GM19351 (cell line): ENCODE data around the gene TSPAN5.

Experiments used
- ATAC-seq: cut with Tn5 transposase; IDR thresholded peaks from one replicate; pipeline ENCODE4 v1.9.1; 2021; ENCODE audit warnings: mild to moderate bottlenecking, moderate library complexity; ENCODE audit not compliant: unreplicated experiment

TSPAN5 gene

DNA sequence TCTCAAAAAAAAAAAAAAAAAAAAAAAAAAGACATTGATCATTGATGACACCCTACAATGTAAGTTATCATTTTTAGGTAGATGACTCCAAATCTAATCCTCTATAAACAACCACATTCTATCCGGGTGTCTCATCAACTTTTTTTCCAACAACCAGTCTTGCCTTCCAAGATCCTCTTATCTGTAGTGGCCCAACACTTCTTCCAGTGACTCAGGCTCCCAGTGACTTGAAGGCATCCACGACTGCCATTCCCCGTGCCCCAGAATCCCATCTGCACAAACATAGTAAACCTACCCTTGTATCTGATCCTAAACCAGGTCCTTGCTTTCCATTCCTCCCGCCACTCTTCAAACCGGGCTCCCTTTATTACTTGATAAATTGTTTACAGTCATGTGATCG, 15.6 kb upstream of the TSPAN5 start:
- ATAC-seq: no peak

DNA sequence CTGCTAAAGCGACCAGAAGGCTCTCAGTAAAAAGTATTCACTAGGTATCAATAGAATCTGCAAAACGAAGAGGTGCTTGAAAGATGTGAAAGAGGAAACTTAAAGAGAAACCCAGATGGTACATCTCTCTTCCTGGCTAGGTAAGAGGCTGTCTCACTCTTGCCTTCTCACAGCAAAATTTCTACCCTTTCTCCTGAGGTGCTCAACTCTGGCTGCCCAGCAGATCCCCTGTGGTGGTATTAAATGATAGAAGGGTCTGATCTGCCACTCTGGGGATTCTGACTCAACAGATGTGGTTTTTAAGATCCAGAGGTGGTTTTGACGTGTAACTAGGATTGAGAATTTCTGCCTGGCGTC, 14.9 kb upstream of the TSPAN5 start:
- no peak for ATAC-seq

DNA sequence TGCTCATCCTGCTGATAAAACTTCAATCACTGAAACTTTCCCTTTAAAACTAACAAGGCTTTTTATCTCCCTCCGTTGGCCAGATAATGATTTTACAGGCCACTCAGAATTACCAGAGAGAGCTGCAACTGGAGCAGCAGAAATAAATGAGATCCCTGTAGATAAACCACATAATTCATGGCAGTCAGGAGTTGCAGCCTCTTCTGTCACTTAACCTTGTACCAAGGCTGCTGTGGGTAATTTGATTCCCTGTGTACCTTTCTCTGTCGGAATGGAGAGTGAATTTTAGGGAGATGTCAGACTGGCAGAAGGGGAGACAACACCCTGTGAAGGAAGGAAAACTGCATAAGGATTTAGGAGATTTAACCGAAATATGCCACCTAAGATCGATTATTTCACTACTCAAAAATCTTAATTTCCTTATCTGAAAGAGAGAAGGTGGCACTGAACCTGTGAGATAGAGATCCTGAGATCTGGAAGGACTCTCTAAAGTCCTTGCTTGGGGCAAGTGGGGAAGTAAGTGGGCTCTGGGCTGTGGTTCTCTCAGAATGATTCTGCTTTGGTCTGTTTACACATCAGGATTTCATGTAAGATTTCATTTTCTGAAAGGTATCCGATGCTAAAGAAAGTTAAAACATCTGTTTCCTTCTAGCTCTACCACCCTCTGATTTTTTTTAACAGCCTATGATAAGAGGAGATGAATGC, 14.3 kb upstream of the TSPAN5 start:
- no peak for ATAC-seq

DNA sequence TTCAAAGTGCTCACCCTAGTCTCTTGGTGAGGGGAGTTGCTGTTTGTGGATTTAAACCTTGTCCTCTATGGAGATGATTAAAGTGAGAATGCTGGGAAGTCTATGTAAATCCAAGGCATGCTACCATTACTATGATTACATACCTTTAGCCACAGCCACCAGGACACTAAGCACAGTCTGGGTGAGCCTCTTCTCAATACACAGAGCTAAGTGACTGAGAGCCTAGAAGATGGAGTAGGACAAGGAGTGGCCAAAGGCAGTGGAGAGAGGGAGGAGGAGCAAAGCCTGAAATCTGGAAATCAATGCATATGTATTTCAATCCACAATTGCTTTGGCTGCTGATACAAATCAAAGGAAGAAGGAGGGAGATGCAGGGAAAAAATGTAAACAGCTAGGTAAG, 12.7 kb upstream of the TSPAN5 start:
- no peak for ATAC-seq

DNA sequence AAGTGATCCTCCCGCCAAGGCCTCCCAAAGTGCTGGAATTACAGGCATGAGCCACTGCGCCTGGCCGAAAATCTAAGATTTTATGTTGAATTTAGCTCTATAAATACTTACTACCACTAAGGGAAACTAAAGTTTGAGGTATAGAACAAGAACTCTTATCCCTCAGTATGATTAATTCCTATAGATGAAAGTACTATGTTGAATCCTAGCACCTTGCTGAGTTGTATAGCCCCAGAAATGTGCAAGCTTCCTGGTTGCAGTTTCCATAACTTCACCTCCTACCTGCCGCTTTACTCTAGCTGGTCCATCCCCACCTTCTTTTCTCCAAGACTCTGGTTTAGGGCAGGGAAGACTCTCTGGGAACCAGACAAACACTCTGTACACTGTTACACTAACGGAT, 11.8 kb upstream of the TSPAN5 start:
- ATAC-seq: no peak

DNA sequence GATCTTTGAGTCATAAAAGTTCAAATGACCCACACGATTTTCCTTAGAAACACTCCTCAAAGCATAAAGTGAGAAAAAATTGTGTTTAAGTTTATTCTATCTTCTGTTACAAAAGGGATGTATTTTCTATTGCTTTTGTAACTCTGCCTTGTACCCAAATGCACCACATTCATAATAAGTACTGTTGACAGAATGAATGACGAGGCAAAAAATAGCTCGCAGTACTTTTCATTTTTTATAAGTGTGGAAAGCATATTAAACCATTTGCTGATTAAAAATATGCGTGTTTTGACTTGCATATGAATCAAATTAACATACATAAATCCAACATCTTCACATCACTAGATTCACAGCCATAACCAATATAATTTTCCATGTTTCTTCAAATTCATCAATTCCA, 11.2 kb upstream of the TSPAN5 start:
- ATAC-seq: no peak

DNA sequence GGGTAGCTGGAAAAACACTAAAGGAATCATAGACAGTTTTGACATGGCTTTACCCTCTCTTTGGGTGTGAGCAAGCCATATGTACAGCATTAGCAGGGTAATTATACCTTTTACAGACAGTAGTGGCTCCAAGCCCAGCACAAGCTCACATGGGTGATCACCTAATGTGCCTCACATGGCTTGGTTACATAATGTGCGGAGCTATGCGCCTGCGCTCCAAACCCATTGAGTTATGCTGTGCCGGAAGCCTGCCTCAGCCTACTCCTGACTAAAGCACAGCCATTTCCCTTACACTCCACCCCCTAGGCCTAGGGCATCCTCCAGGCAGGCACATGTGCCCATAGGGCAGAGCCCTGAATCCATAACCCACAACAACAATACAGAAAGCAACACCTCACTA, 6.5 kb upstream of the TSPAN5 start:
- ATAC-seq: no peak

DNA sequence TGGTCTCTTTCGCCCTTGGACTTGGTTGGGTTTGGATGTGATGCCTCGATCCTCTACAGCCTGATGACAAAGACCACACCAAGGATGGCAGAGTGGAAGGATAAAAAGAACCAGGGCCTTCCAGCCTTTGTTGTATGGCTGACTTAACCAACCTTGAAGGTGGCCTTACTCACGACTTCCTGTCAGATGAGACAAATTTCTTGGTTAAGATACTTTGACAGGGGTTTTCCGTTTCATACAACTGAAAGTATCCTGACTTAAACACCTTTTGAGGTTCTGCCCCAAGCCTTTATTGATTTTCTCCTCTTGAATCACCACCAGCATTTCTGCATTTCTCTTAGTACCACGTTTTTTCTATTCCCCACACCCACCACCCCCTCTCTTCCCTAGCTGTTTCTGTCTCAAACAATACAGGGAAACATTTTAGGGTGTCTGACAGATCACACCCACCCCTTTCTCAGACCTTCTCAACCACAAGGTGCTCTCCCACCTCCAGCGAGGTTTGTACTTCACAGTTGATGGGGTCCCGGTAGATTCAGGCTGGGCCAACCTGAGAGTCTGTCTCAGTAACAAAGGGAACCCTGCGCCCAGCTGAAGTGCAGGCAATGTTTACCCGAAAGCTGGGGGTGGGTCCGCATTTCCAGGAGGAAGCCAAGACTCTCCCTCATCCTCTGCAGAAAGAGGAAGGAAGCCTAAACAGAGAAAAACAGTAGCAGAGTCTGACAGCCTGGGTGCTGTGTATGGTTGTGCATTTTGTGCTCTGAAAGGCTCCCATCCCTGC, 5.0 kb upstream of the TSPAN5 start:
- ATAC-seq: peak; percentile 72

DNA sequence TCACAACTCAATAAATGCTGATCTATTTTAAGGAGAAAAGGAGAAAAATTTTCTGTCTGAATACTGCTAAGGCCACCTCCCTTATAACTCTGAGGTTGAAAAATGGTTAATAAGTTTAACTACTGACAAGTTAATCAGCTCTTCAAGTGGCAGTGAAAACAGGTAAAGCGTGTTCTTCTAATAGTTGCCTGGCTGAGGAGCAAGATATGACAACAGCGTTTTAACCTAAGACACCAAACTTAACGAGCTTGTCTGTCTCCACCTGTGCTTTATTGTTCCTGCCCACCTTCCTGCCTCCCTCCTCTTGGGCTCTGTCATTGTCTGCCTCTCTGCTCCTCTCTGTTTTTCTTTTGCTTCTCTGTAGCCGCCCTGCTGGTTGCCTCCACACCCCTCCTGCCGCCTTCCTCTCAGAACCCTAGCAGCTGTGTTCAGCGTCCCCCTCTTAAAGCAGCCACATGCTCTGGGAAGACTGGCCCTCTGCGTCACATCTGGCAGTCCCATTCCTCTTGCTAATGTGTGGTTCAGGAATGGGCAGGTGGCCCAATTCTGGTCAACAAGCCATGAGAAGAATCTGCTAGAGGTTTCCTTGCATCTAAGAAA, 4.3 kb upstream of the TSPAN5 start:
- no peak for ATAC-seq

DNA sequence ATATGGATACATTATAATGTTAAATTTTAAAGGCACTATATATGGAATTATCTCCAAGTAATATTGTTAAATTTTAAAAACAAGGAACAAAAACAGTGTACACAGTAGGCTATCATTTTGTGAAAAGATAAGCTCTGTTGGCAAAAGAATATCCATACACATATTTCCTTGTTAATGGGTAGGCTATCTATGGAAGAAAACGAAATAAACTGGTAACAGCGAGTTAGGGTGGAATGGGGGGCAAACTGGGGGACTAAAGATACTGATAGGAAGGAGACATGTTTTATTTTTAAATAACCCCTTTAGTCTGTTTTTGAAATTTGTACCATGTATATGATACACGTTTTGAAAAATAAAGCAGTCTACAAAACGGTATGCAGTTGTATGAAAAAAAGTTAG, 3.6 kb upstream of the TSPAN5 start:
- no peak for ATAC-seq

DNA sequence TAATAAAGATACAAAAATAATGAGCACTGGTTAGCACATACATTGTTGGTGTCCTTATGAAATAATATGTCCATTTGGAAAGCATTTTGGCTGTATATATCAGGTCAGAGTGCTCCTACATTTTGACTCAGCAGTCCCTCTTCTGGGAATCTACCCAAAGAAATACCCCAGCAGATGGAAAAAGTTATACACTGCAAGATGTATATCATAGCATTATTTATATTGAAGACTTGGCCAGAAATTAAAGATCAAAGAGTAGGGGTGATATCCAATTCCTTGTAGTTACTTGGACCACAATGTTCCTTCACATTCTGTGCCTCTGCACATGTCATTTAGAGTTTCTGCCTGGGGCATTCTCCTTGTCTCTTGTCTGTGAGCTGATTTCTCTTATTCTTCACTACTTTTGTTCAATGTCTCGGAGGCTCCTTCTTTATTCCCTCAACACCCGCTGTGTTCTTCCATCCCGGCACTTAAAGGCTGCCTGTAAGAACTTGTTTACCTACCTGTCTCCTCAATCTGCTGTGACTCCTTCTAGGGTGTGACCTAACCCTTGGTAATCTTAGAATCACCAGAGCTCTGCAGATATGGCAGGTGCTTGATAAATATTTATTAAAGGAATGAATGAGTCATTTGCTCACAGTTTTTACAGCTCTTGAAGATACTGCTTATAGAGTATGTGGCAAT, 3.1 kb upstream of the TSPAN5 start:
- ATAC-seq: no peak

DNA sequence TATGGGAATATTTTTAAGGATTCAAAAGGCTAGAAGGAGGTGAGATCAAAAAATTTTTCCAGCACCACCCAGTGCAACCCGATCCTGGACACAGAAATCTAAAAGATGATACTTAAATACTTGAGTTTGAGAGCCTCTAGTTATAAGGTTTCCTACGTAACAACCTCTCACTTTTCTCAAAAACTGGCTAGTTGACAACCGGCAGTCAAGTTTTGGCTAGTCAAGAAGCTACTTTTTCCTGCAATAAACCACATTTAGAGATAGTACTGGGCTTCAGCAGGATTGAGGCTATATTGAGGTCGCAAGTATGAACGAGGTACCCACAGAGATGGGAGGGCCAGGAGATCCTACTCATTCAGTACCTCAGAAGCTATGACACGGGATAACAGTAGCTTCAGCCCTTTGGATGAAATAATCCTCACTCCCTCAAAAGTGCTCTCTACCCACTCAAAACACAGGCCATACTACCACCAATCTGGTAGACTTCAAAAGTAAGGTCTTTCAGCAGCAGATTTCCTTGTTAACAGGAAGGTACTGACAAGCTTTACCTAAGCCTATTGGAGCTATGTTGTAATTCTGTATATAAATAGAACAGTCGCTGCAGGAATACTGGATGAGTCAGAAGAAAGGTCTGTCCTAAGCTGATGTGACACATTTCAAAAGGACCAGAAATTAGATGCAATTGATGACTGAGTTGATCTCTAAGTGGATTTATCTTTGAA, 1.5 kb upstream of the TSPAN5 start:
- no peak for ATAC-seq

DNA sequence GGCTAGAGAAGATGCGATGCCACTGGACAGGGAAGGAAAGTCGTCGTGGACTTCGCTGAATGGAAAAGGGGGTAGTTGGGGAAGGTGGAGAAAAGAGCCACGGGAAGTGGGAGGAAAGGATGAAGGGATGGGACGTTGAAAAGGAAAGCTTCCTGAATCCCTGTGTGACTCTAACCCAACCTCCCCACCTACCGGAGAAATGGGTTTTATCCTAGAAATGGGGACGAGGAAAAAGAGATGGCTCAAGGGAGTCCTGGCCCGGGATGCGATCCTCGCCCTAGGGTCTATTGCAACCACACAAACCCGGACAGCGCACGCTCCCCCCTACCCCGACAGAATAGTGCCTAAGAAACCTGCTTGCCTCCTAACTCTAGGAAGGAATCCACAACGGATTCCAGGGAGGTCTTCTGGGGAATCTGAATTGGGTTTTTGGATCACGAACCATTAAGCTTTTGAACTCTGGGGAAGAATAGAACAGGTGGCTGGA, 738 bp upstream of the TSPAN5 start:
- ATAC-seq: no peak

DNA sequence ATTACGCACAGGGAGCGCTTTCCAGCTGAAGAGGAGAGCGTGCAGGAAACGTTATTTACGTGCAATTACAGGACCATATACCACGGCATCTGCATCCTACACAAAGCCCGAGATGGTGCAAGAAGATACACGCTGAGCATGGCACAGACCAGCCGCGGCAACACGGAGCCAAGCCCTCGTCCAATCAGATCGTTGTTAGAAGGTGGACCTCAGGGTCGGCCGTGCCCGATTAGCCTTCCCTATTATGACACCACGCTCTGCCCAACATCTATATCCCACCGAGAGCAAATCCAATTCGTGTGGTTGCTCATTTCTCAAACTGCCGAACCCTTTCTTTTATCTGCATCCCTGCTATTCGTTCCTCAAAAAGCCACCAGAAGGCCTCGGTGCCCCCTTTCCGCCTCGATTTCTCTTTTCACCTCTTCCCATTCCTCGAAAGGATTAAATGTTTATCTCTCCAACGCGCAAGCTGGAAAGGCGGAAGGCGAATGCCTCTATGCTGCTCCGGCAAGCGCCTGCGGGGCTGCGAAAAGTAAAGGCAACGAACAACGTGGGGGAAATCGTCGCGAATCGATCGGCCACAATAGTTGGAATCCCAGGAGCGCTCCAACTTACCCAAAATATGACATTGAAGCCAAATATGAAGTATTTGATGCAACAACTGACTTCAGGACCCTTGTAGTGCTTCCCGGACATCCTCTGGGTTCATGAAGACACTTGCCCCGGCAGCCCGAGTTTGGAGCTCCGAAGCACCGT, 702 bp downstream of the TSPAN5 start:
- ATAC-seq: peak; percentile 13

DNA sequence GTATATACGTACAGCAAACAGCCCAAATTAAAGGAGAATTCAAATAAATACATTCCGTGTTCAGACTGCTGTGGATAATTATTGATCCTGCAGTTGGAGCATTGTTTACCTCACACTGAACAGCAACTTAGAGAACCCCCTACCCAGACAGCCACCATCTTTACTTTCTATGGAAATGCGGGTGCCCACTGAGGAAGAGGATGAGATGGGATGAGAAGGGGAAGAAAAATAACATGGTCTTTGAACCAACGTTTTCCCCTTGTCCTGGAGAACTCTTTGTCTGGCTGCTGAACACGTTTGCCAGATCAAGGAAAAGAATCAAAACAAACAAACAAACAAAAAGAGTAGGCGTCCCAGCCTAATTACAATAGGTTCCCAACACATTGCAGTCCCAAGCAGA, 1.5 kb downstream of the TSPAN5 start:
- ATAC-seq: no peak

DNA sequence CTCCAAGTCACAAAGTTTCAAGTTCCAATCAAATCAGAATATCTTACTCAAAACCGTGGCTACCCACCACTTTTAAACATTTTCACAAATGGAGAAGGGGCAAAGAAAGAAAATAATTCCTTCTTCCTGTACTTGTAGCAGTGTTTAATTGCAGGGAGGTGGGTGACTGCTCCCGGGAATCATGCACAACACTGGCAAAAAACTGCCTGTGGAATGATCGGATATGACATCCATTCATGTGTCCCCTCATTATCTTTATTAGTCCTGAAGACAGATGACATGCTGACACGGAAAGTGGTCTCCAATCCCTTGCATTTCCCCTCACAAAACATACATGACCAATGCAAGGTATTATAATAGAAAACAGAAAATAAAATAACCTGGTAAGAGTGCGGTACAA, 2.0 kb downstream of the TSPAN5 start:
- no peak for ATAC-seq

DNA sequence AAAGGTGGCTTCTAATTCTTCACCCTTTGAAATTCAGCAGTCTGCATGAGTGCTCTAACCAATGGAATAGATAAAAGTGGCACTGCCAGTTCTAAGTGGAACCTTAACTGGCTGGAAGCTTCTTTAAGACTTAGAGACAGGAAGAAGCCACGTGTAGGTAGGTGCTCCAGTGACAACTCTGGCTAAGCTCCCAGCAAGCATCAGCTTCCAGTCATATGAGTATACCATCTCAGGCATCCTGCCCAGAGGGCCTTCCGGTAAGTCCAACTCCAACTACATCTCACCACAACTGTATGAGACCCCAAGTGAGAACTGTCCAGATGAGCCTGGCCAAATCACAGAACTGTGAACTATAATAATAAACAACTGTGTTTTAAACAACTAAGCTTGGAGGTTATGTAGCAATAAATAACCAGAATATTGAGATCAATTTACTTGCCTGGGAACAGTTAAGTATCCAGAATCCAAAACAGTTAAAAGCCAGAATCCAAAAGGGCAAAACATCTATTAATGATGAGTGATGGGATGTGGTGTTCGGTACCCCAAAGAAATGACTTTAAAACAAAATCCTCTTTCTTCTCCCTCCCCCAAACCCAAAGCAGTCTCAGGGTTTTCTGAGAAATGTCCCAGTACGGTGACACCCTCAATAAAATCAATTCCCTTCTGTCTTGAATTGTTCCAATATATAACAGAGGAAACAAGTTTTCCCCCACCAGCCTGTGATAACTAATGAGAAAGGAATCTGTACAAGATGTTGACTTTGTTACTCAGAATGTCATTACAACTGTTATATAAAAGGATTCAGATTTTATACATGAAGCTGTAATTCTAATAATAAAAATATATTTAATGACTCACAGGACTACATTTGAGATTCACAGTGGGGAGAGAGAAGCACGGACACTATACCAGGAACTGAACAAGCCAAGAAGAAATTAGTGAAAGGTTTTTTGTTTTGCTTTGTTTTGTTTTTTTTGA, 4.2 kb downstream of the TSPAN5 start:
- ATAC-seq: no peak

DNA sequence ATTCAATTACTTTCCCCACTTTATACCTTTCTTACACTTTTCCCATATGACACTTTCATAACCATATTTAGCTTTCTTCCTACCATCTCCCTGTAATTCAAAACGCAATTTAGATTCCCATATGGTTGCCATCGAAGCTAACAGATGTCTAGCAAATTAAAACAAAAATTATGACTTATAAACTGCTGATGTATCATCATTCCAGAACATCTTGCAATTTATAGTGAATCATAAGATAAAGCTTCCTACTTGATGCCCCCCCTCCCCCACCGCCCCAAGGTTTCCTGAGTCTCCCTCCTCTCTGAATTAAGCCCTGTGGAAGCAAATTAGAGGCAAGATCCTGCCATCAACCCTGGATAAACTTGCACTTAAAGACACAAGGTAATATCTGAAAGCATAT, 5.4 kb downstream of the TSPAN5 start:
- ATAC-seq: no peak

DNA sequence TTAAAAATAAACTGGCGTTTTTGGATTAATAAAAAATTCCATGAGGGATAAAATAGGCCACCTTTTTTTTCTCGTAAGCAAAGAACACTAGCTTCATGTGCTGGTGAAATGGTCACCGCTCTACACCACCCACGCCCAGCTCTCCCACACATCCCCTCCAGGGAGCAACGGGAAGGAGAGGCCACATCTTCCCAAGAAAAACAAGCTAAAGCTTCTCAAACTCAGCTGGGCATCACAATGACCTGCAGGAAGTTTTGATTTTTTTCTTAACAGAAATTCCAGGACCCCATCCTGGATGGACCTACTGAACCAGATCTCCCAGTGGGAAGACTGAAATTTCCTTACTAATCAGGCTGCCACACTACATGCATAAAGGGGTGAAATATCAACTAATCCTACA, 9.8 kb downstream of the TSPAN5 start:
- no peak for ATAC-seq
